Stomach (tissue), 4 donors: ENCODE results near the gene ZNF684.

Source experiments
- CTCF ChIP-seq, 7 experiments: fragments of 450-650 bp in 4 of 7; fragments of 200-600 bp in 3 of 7; sonication (generic) in 3 of 7; IDR thresholded peaks; one replicate each; pipeline ENCODE4 v1.5.1; 2016 to 2019; ENCODE audit warnings: antibody characterized with exemption in 7 of 7, control low read depth in 2 of 7, mild to moderate bottlenecking in 1 of 7
- EP300 ChIP-seq: sonication (generic); formaldehyde crosslinking; IDR thresholded peaks from one replicate; pipeline ENCODE4 v1.6.1; 2017; ENCODE audit warnings: antibody characterized with exemption
- POLR2A ChIP-seq, 4 donors: fragments of 450-650 bp; IDR thresholded peaks; one replicate each; pipeline ENCODE4 v1.6.1; 2016; ENCODE audit warnings: antibody characterized with exemption in 4 of 4, control low read depth in 2 of 4, mild to moderate bottlenecking in 1 of 4, moderate library complexity in 1 of 4
- POLR2AphosphoS5 ChIP-seq, 3 donors: sonication (generic); formaldehyde crosslinking; IDR thresholded peaks; one replicate each; pipeline ENCODE4 v1.6.1; 2016; ENCODE audit warnings: antibody characterized with exemption in 3 of 3

- no peak for TF ChIP-seq POLR2A (IDR thresholded peaks at IDR 0.05)
- TF ChIP-seq CTCF (IDR thresholded peaks at IDR 0.05): no peak
- TF ChIP-seq POLR2AphosphoS5 (IDR thresholded peaks at IDR 0.05): no peak
- no peak for TF ChIP-seq EP300
These were observed 30.7 kb downstream of the ZNF684 start for GRCh38 chr1:40562185-40562584.
